CD1c-positive myeloid dendritic cell (primary cell): ENCODE data around the gene TCEA2.
"Not testable (repeated sequence)": the region's sequence is repeated elsewhere in the genome, so short reads cannot be mapped to it uniquely, and the experiment has no call there.

Experiments used
- DNase-seq: peaks from one replicate; pipeline ENCODE4 v3.0.0-alpha.2; 2016; ENCODE audit errors: extremely low spot score

TCEA2 gene

GRCh38 chr20:64077876-64078551 lies 15.0 kb downstream of the TCEA2 start:
- DNase-seq, result peak; percentile 28

- DNase-seq, result no peak
These were observed 15.9 kb downstream of the TCEA2 start for GRCh38 chr20:64078934-64079272.

GRCh38 chr20:64079273-64080012 lies 16.4 kb downstream of the TCEA2 start, which contains the start of gene RGS19:
Gene RGS19 (minus strand): TSS chr20:64079518. CDS start chr20:64076886, 2,632 bp downstream.
- peak; percentile 94 for DNase-seq

- DNase-seq, result no peak
These were observed 17.2 kb downstream of the TCEA2 start, which contains the start of gene OPRL1 for GRCh38 chr20:64080013-64080812. Gene OPRL1 (plus strand): TSS chr20:64080082. CDS start chr20:64092721, 12,639 bp downstream.

- DNase-seq, result no peak
These were observed 18.0 kb downstream of the TCEA2 start for GRCh38 chr20:64080813-64081623.

- DNase-seq, result no peak
These were observed 18.6 kb downstream of the TCEA2 start for GRCh38 chr20:64081624-64081964.

GRCh38 chr20:64082126-64082731 lies 19.2 kb downstream of the TCEA2 start:
- no peak for DNase-seq

- DNase-seq, result peak; percentile 45
These were observed 19.9 kb downstream of the TCEA2 start for GRCh38 chr20:64082820-64083377.

GRCh38 chr20:64083378-64083803 lies 20.4 kb downstream of the TCEA2 start:
- DNase-seq, result peak; percentile 77

GRCh38 chr20:64083804-64084684 lies 21.0 kb downstream of the TCEA2 start, which contains the start of gene LKAAEAR1:
Gene LKAAEAR1 (minus strand): TSS chr20:64084398. CDS start chr20:64084219, 179 bp downstream.
- DNase-seq, result no peak

- DNase-seq, result no peak
These were observed 21.7 kb downstream of the TCEA2 start for GRCh38 chr20:64084685-64085152.

GRCh38 chr20:64086801-64087200 lies 23.8 kb downstream of the TCEA2 start:
- no peak for DNase-seq

GRCh38 chr20:64087226-64087825 lies 24.3 kb downstream of the TCEA2 start:
- DNase-seq, result not testable (repeated sequence)

- DNase-seq, result not testable (repeated sequence)
These were observed 25.6 kb downstream of the TCEA2 start for GRCh38 chr20:64088586-64088985.

- no peak for DNase-seq
These were observed 27.2 kb downstream of the TCEA2 start for GRCh38 chr20:64090165-64090564.

- DNase-seq, result no peak
These were observed 28.3 kb downstream of the TCEA2 start for GRCh38 chr20:64091340-64091739.

- no peak for DNase-seq
These were observed 28.8 kb downstream of the TCEA2 start for GRCh38 chr20:64091770-64092169.

GRCh38 chr20:64092258-64093012 lies 29.4 kb downstream of the TCEA2 start:
- DNase-seq, result no peak
